H1 (cell line): ENCODE measurements around the gene TTC28. TPM values are rescaled to one million over a fixed set of nuclear protein-coding genes. Genes with fewer than 3 reads are reported as not detected.

Experiments
- CTCF ChIA-PET: fragments of 300-600 bp; sonication (Branson Sonifier 250); formaldehyde crosslinking; loops from one replicate; lab custom pipeline; 2021; ENCODE audit not compliant: partially characterized antibody; lab: Charles Lee
- POLR2A ChIA-PET: fragments of 300-600 bp; sonication (Branson Sonifier 250); formaldehyde crosslinking; loops from one replicate; lab custom pipeline; 2021; ENCODE audit warnings: inconsistent platforms; ENCODE audit not compliant: partially characterized antibody; lab: Charles Lee
- DNase-seq, 2 experiments: peaks; one replicate each; pipeline versions ENCODE4 v3.0.0 to v3.0.0-alpha.2; 2010 to 2022; ENCODE audit warnings: low spot score in 2 of 2, low read depth in 1 of 2, mixed read lengths in 1 of 2
- FAIRE-seq: peaks from 2 replicates; lab custom pipeline; 2011; peaks lifted over from hg19 to GRCh38; lab: Jason Lieb, UNC
- H2AFZ ChIP-seq: 2 replicates; pipeline ENCODE4 v1.8.1; 2012; ENCODE audit warnings: low read length, inconsistent platforms
- H2AK5ac ChIP-seq: 2 replicates; pipeline ENCODE4 v1.6.1; 2013; ENCODE audit warnings: low read depth, low read length
- H2BK120ac ChIP-seq: replicated peaks from 2 replicates; pipeline ENCODE3; 2013; ENCODE audit warnings: low read depth, low read length, inconsistent platforms
- H2BK12ac ChIP-seq: 2 replicates; pipeline ENCODE4 v1.6.1; 2013; ENCODE audit warnings: low read depth, low read length
- H2BK15ac ChIP-seq: 2 replicates; pipeline ENCODE4 v1.6.1; 2013; ENCODE audit warnings: low read length
- H2BK20ac ChIP-seq: 2 replicates; pipeline ENCODE4 v1.6.1; 2013; ENCODE audit warnings: low read length
- H2BK5ac ChIP-seq: 2 replicates; pipeline ENCODE4 v1.6.1; 2013; ENCODE audit warnings: low read depth, low read length
- H3K14ac ChIP-seq: 2 replicates; pipeline ENCODE4 v1.6.1; 2013; ENCODE audit warnings: inconsistent platforms; ENCODE audit not compliant: insufficient read length
- H3K18ac ChIP-seq: 2 replicates; pipeline ENCODE4 v1.6.1; 2013; ENCODE audit warnings: low read length; ENCODE audit errors: extremely low read depth
- H3K23ac ChIP-seq: 2 replicates; pipeline ENCODE4 v1.6.1; 2013; ENCODE audit warnings: inconsistent platforms; ENCODE audit not compliant: insufficient read length
- H3K23me2 ChIP-seq: 2 replicates; pipeline ENCODE4 v1.6.1; 2013; ENCODE audit warnings: low read depth, low read length
- H3K27ac ChIP-seq: 2 replicates; pipeline ENCODE4 v1.6.1; 2011; ENCODE audit warnings: low read depth, low read length, inconsistent platforms
- H3K27me3 ChIP-seq, 4 experiments: replicated peaks in 1 of 4; 1 replicate in 1 of 4; 2 replicates in 3 of 4; pipeline versions ENCODE4 v1.6.1 to v1.8.1; 2011 to 2013; ENCODE audit warnings: low read length in 3 of 4, mild to moderate bottlenecking in 3 of 4, inconsistent platforms in 2 of 4, mixed read lengths in 2 of 4, moderate library complexity in 1 of 4; ENCODE audit not compliant: control insufficient read depth in 3 of 4, insufficient read depth in 3 of 4; ENCODE audit errors: extremely low read depth in 1 of 4
- H3K36me3 ChIP-seq, 4 experiments: 2 replicates each; pipeline versions ENCODE4 v1.6.1 to v1.8.1; 2011 to 2013; ENCODE audit warnings: mild to moderate bottlenecking in 4 of 4, low read length in 3 of 4, moderate library complexity in 2 of 4, control low read depth in 1 of 4, inconsistent platforms in 1 of 4; ENCODE audit not compliant: insufficient read depth in 4 of 4, control insufficient read depth in 2 of 4
- H3K4ac ChIP-seq: replicated peaks from 2 replicates; pipeline ENCODE3; 2013; ENCODE audit warnings: low read length, low read depth, mixed read lengths, inconsistent platforms; ENCODE audit not compliant: insufficient read length
- H3K4me1 ChIP-seq, 4 experiments: replicated peaks in 1 of 4; 1 replicate in 1 of 4; 2 replicates in 3 of 4; pipeline versions ENCODE4 v1.6.1 to v1.8.1; 2011 to 2013; ENCODE audit warnings: low read length in 3 of 4, inconsistent platforms in 2 of 4, mixed read lengths in 1 of 4; ENCODE audit not compliant: insufficient read depth in 4 of 4, control insufficient read depth in 3 of 4
- H3K4me2 ChIP-seq, 2 experiments: 2 replicates each; pipeline versions ENCODE4 v1.6.1 to v1.8.1; 2011 to 2013; ENCODE audit warnings: low read depth in 2 of 2, low read length in 2 of 2, control low read depth in 1 of 2, inconsistent platforms in 1 of 2, mild to moderate bottlenecking in 1 of 2; ENCODE audit not compliant: insufficient read depth in 1 of 2
- H3K4me3 ChIP-seq, 4 experiments: fragments of 200-600, 300-600 bp in 1 of 4; sonication (generic), shearing (Covaris generic), sonication (Bioruptor Twin) in 1 of 4; 2 replicates each; pipeline versions ENCODE4 v1.5.1 to v1.8.1; 2011 to 2016; ENCODE audit warnings: low read length in 4 of 4, low read depth in 3 of 4, control low read depth in 2 of 4, inconsistent platforms in 2 of 4, mild to moderate bottlenecking in 2 of 4, mixed read lengths in 1 of 4, moderate library complexity in 1 of 4; ENCODE audit not compliant: insufficient read depth in 2 of 4; ENCODE audit errors: extremely low read depth in 1 of 4
- H3K56ac ChIP-seq: replicated peaks from 2 replicates; pipeline ENCODE3; 2013; ENCODE audit warnings: low read depth, mild to moderate bottlenecking, mixed read lengths, low read length, inconsistent platforms; ENCODE audit not compliant: insufficient read length
- H3K79me1 ChIP-seq: 2 replicates; pipeline ENCODE4 v1.6.1; 2013; ENCODE audit warnings: low read depth, low read length, control low read depth
- H3K79me2 ChIP-seq, 2 experiments: 2 replicates each; pipeline versions ENCODE4 v1.6.1 to v1.8.1; 2012 to 2013; ENCODE audit warnings: low read length in 2 of 2, mild to moderate bottlenecking in 2 of 2, inconsistent platforms in 1 of 2; ENCODE audit not compliant: insufficient read depth in 2 of 2, control insufficient read depth in 1 of 2
- H3K9ac ChIP-seq, 4 experiments: replicated peaks in 1 of 4; 1 replicate in 1 of 4; 2 replicates in 3 of 4; pipeline versions ENCODE4 v1.6.1 to v1.8.1; 2011 to 2013; ENCODE audit warnings: low read depth in 3 of 4, low read length in 3 of 4, control low read depth in 2 of 4, mild to moderate bottlenecking in 2 of 4, moderate library complexity in 2 of 4, inconsistent platforms in 1 of 4; ENCODE audit errors: extremely low read depth in 1 of 4
- H3K9me3 ChIP-seq, 2 experiments: 2 replicates each; pipeline versions ENCODE4 v1.6.1 to v1.8.1; 2012 to 2013; ENCODE audit warnings: mild to moderate bottlenecking in 2 of 2, moderate library complexity in 2 of 2, control low read depth in 1 of 2, inconsistent platforms in 1 of 2, low read depth in 1 of 2, low read length in 1 of 2, mixed read lengths in 1 of 2; ENCODE audit not compliant: insufficient read depth in 2 of 2
- H4K20me1 ChIP-seq, 2 experiments: replicated peaks in 1 of 2; 2 replicates each; pipeline versions ENCODE3 to v1.8.1; 2011 to 2013; ENCODE audit warnings: inconsistent platforms in 2 of 2, low read length in 2 of 2, mild to moderate bottlenecking in 1 of 2; ENCODE audit not compliant: insufficient read depth in 2 of 2, control insufficient read depth in 1 of 2
- H4K5ac ChIP-seq: 2 replicates; pipeline ENCODE4 v1.6.1; 2013; ENCODE audit warnings: low read length, low read depth, mixed read lengths, inconsistent platforms; ENCODE audit not compliant: insufficient read length
- H4K8ac ChIP-seq: 2 replicates; pipeline ENCODE4 v1.8.0; 2013; ENCODE audit warnings: mild to moderate bottlenecking, moderate library complexity, low read length, inconsistent platforms; ENCODE audit not compliant: insufficient read depth; ENCODE audit errors: extremely low read depth
- H4K91ac ChIP-seq: replicated peaks from 2 replicates; pipeline ENCODE3; 2013; ENCODE audit warnings: low read length, mixed read lengths, inconsistent platforms; ENCODE audit not compliant: insufficient read length
- EZH2 ChIP-seq: fragments of 200-600 bp; sonication (generic); IDR thresholded peaks from 2 replicates; pipeline ENCODE4 v1.7.1; 2012; ENCODE audit warnings: low read depth, mild to moderate bottlenecking, moderate library complexity, low read length, inconsistent platforms; ENCODE audit not compliant: severe bottlenecking
- JUN ChIP-seq: IDR thresholded peaks from 2 replicates; pipeline ENCODE4 v1.6.1; 2011; ENCODE audit warnings: low read depth, mild to moderate bottlenecking, improper control_type of control experiment, low read length
- WGBS, 2 experiments: shearing (Covaris generic) in 1 of 2; methylation state at CpG; one replicate each; pipeline versions ENCODE4 v1.1.6 to v1.1.7; 2013 to 2015; ENCODE audit warnings: low lambda C conversion rate in 2 of 2, mixed read lengths in 2 of 2, inconsistent platforms in 1 of 2, low coverage in 1 of 2, missing lambda C conversion rate in 1 of 2; ENCODE audit not compliant: insufficient replicate concordance in 2 of 2, insufficient coverage in 1 of 2, insufficient read length in 1 of 2; ENCODE audit errors: extremely low coverage in 1 of 2, missing lambda C conversion rate in 1 of 2; 5-methylcytosine and 5-hydroxymethylcytosine counted together
- polyA plus RNA-seq, 7 experiments: library from polyadenylated mRNA; depleted of rRNA in 3 of 7; stranded (reverse) in 5 of 7; unstranded in 2 of 7; fragments of >200 nt in 5 of 7; fragments of 200-250 nt in 2 of 7; gene quantifications; 1 replicate in 5 of 7; 2 replicates in 1 of 7; 4 replicates in 1 of 7; pipeline versions ENCODE4 v1.2.1 to v1.2.3, GENCODE V29; 2011 to 2013; ENCODE audit warnings: missing spikeins in 2 of 7, mixed read lengths in 2 of 7
- total RNA-seq: library from RNA; stranded (reverse); fragmentation: NEBNext Ultra II Directional; extraction: Animal tissue kit (Norgen Biotek cat#: 25700); gene quantifications from 2 replicates; pipeline ENCODE4 v1.2.1, GENCODE V29; 2021

Gene TTC28
- total and polyA plus RNA-seq, 2 of the 8 experiments (the other 6 are each of a cell fraction or from before 2014, with no cell fraction given) = 2.6 to 12.6 TPM

GRCh38 chr22:28027453-28028448 is 651.9 kb downstream of the TTC28 start:
- CTCF ChIA-PET = interaction anchor here (1.0 to 4.1 kb wide), 5 partner anchors 8 to 148 kb away, joined by 3 to 24 read pairs (median 4); no protein-coding TSS in a partner anchor
- FAIRE-seq = no peak
- Histone ChIP-seq H3K18ac (no peak overlapping the region), H4K91ac (no peak overlapping the region), H3K23me2 (no peaks in the 10 kb centered on the region), H3K23ac (no peak overlapping the region), H3K4me1 (no peaks in the 10 kb centered on the region), H3K27ac (no peak overlapping the region), H2BK5ac (no peak overlapping the region), H2BK12ac (0 out of 2 replicates have a peak overlapping the region, but pooled peaks have one; percentile 17), H2AFZ (no peak overlapping the region), H3K79me2 (no peaks in the 10 kb centered on the region), H2BK15ac (no peak overlapping the region), H3K79me1 (no peaks in the 10 kb centered on the region), H3K4me3 (no peak overlapping the region), H2BK20ac (no peak overlapping the region), H3K9me3 (no peaks in the 10 kb centered on the region), H4K5ac (no peak overlapping the region), H3K36me3 (no peaks in the 10 kb centered on the region), H3K27me3 (no peaks in the 10 kb centered on the region), H3K56ac (no peak overlapping the region), H3K4me2 (no peak overlapping the region), H3K14ac (no peak overlapping the region), H4K20me1 (peaks cover 0 to 1% of the 10 kb centered on the region in 2 experiments), H2BK120ac (no peak overlapping the region), H3K4ac (no peak overlapping the region), H2AK5ac (no peak overlapping the region), H4K8ac (no peak overlapping the region), H3K9ac (no peak overlapping the region)
- POLR2A ChIA-PET = no interaction called here
- 80% methylated on average over 13 of the region's 13 CpGs; no CpG with 5 or more reads in 1 of the 2 experiments for WGBS, 2 experiments
- DNase-seq = no peak
- TF ChIP-seq EZH2 (no peak), JUN (no peak)
